Right ventricle myocardium inferior (tissue), 1 donor: ENCODE measurements around the gene B3GALT5. TPM values are rescaled to one million over a fixed set of nuclear protein-coding genes. Genes with fewer than 3 reads are reported as not detected.

ENCODE experiments used
- ATAC-seq: fragments of 200-7000 bp; cut with Tn5 transposase; one replicate; pipeline ENCODE4 v1.9.1; 2020; ENCODE audit warnings: mild to moderate bottlenecking, moderate library complexity
- DNase-seq: peaks from one replicate; pipeline ENCODE4 v3.0.0; 2021; ENCODE audit errors: missing footprints
- intact Hi-C: fragments of 100-400 bp; cut with DNase I; formaldehyde crosslinking; loops from one replicate; pipeline ENCODE4 v1.11.0; 2022
- total RNA-seq: library from RNA; stranded (reverse); fragmentation: NEBNext Ultra II Directional; extraction: Animal tissue kit (Norgen Biotek cat#: 25700); gene quantifications from one replicate; pipeline ENCODE4 v1.2.1, GENCODE V29; 2021
- donor health status: DM: no; HTN: yes; CAD: no; lungs with severe emphysema.

Gene B3GALT5
- total RNA-seq, 1 donor from 2014 or later: 0.16 TPM

DNA sequence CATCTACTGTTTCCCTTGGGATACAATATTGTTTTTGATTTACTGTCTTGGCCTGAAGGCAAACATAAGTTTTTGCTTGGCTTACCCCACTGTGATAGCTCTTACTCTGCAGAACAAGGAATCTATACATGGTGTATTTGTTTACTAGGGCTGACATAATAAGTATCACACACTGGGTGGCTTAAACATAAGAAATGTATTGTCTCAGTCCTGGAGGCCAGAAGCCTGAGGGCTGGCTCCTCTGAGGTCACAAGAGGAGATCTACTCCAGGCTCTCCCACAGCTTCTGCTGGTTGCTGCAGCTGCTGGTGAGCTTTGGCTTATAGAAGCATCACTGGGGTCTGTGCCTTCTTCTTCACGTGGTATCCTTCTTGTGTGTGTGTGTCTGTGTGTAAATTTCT is 101.6 kb downstream of the B3GALT5 start:
- DNase-seq (no peak), ATAC-seq (no peak)
- intact Hi-C loops: no loop called here

DNA sequence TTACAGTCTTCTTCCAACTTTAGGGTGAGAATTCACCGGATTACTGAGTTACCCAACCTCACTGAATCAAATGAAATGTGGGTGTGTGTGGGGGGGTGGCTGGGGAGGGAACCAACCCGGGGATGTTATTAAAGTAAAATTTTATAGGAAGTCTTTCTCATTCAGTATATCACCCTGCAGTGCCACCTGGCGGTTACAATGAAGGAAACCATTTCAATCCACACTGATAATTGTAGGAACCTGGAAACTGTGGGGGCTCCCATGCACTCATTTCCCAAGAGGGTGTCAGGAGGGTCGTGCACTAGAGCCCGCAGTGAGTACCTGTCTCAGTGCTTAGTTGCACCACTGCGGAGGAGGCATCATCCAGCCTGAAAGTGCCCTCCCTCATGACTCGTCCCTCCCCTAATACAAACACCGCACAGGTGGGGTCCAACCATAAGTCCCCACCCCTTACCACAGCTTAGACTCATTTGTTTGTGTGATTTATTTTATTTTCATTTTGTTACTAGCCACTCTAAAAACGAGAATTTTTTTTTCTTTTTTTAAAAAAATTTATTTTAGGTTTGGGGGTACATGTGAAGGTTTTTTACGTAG is 103.2 kb downstream of the B3GALT5 start:
- DNase-seq (no peak), ATAC-seq (no peak)
- intact Hi-C loops: loop anchor here (1.0 kb wide), 1 partner anchor 198 kb away; no protein-coding TSS in a partner anchor

DNA sequence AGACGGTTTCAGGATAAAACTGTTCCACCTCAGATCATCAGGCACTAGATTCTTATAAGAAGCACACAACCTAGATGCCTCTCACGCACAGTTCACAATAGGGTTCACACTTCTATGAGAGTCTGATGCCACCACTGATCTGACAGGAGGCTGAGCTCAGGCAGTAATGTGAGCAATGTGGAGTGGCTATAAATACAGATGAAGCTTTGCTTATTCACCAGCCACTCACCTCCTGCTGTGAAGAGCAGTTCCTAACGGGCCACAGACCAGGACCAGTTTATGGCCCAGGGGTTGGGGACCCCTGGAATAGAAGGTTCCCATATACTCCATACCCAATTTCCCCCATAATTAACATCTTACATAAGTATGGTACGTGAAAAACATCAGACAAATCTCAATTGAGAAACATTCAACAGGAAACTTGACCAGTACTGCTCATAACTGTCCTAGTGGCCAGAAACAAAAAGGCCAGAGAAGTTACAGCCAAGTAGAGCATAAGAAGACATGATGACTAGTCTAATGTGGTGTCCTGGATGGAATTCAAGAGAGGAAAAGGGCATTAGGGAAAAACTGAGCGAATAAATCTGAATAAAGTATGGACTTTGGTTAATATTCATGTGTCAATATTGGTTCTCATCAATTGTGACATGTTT is 107.5 kb downstream of the B3GALT5 start:
- intact Hi-C loops: no loop called here
- ATAC-seq (no peak), DNase-seq (no peak)

DNA sequence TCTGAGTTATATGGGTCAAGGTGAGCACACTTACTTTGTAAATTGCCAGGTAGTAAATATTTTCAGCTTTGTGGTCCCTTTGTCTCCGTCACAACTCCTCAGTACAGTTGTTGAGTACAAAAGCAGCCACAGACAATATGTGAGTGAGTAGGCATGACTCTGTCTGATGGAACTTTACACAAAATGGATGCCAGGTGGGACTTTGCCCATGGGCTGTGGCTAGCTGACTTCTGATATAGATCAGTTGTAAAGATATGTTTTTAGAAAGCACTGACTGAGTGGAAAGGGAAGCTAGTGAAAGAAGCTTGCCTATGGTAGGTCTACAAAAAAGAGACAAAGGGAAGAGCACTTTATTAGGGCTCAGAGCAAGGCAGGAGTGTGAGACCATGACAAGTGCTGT is 109.1 kb downstream of the B3GALT5 start:
- intact Hi-C loops: no loop called here
- no peak for DNase-seq
- no peak for ATAC-seq

Other genes with a start within 250 kb of the B3GALT5 start
- gene LCA5L, start 167.2 kb upstream of the B3GALT5 start, total RNA-seq: 0.46 TPM
- 159 TPM for gene SH3BGR, start 161.0 kb upstream of the B3GALT5 start, total RNA-seq
- gene IGSF5, start 132.2 kb downstream of the B3GALT5 start, total RNA-seq: 3.2 TPM